NCI-H2107 treated with DMSO at 0.1 percent for 48 hours (cell line): Measurements from ENCODE around the gene ACSS1.
A peak's percentile ranks its signal among the peaks of the same experiment; 100 is the strongest.

ENCODE experiments used
- DNase-seq: peaks from one replicate; lab custom pipeline; 2025; ENCODE audit not compliant: unreplicated experiment; lab: John Stamatoyannopoulos, UW

The ACSS1 gene

DNA sequence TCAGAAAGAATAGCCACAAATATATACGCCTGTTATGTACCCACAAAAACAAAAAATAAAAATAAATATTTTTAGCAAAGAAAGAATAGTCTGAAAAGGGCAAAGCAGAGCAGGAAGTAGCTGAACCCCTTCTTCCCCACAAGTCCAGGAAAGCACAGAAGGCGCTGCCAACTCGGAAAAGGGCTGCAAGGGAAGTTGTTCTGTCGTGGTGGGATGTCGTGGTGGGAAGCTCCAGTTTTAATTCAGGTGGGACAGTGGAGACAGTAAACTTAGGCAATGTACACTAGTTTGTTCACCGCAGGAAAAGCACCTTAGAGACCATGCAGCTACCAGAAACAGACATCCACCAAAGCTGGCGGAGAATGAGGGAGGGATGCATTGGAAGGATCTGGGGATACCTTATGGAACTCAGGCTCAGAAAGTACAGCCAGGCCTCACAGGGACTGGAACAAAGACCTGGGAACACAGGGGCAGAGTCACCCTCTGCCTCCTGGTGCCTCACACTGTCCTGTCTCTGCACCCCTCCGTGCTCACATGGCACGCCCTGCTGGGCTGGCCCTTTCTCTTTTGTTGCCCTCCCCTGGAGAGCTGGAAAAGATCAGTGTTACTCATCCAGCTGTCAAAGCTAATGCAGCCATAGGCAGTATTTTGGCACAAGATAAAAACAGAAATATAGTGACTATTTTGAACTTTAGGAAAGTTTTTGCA, 62.0 kb downstream of the ACSS1 start:
- no peak for DNase-seq

- DNase-seq = peak; percentile 15
Observed at GRCh38 chr20:24994470-24995368, 63.2 kb downstream of the ACSS1 start.

DNA sequence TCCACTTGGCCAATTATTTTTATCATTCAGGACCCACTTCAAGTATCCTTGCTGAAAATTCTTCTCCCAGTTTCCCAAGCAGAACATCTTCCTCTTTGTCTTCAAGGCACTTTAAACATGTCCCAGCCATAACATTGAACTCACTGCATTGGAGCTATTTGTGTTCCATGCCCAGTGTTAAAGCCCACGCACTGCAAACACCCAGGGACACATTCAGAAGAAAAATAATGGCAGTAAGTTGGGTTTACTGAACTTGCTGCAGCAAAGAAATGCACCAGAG, 63.8 kb downstream of the ACSS1 start:
- DNase-seq = no peak

GRCh38 chr20:24993337-24994185, 64.4 kb downstream of the ACSS1 start:
- DNase-seq = peak; percentile 23

- peak; percentile 61 for DNase-seq
Observed at GRCh38 chr20:24992487-24993205, 65.3 kb downstream of the ACSS1 start, which contains the start of gene APMAP. Gene APMAP (minus strand): TSS chr20:24992751. CDS start chr20:24992688, 63 bp downstream.

DNA sequence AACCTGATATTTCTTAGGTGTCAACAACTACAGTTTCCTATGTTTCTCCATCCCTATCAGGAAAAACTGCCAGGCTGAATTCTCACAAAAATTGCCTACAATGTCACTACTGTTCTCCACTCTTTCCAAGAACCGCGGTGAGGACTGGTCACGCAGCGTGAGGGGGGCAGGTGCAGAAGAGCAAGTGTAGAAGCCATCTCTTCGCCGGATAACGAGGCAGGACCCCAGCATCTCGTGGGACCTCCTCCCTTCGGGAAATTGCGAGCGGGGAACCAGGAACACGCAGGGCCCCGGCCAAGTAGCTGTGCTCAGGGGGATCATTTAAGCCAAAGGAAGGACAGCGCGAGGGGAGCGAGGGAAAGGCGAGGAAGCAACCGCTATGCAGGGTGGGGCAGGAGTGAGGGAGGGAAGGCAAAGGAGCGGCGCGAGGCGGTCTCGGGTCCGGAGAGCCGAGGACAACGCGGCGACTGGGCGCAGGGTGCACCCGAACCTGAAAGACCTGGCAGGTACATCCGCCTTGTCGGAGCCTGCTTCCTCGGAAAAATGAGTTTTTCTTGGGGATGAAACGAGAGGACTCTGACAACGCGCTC, 65.9 kb downstream of the ACSS1 start:
- no peak for DNase-seq

DNA sequence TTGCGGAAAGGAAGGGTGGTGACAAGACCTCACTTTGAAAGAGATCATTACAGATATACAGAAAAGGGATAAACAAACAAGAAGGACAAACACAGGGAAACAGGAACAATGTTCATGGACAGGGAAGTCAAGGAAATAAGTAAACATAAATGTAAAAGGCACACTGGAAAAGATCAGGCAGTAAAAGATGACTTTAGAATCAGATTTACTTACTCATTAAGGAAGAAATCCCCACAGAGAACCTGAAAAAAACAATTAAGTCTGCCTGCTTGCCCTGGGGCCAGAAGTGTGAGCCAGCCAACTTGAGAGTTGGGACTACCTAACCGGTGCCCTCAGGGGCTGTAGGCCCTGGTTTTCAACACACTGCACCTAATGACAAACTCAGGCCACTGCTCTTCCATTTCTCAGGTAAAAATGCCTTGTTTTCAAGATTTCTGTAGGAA, 67.1 kb downstream of the ACSS1 start:
- no peak for DNase-seq

DNA sequence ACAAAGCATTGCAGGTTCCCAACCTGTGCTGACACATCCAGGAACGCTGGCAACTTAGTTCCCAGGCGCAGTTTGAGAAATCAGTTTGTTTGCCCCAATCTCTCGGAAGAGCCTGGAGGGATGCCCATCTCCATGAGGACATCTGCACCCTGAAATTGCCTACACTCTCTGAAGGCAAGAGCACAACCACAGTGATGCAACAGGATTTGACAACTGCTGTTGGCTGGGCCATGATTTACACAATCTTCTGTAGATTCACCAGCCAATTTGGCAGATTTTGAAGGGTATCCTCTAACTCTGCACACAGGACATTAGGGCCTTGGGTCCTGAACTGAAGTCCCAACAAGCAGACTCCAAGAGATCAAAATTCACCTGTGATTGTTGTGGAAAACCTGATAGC, 68.8 kb downstream of the ACSS1 start:
- no peak for DNase-seq

DNA sequence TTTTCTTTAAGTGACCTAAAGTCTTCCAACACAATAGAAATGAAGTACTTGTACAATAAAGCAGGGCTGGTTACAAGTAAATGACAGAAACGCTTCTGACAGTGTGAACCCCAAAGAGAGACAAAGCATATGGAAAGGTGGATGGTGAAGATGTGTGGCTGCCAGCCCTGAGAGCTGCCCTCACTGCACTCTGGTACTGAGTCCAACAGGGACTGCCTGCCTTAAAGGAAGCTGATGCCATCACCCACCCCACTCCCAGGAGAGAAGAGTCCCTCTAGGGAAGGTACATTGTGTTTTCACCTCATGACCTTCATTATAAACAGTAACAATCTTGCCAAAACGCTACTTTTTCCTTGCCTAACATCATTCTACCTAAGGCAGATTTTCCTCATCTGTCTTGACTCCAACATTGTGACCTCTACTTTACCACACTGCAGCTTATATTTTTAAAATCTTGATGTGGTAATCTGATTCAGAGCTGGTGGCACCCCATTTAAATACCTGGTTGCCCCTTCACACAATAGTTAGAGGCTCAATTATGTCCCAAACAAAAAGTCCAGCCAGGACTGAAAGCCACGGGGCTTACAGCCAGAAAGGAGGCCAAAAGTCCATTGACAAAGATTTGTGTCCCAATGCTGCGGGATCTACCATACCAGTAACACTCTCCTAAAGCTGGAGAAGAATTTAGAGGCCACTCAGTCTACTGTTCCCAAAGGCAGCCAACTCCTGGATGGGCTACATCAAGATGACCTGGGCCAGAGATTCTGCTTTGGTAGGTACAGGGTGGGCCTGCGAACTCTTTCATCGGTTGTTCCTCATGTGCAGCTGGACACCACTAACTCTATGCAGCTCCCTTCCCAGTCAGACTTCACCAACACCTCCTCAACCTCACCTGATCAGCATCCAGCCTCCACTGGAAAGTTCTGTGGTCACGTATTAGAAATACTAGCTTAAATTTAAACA, 69.8 kb downstream of the ACSS1 start:
- DNase-seq = no peak

GRCh38 chr20:24987244-24987643, 70.7 kb downstream of the ACSS1 start:
- DNase-seq = no peak

DNA sequence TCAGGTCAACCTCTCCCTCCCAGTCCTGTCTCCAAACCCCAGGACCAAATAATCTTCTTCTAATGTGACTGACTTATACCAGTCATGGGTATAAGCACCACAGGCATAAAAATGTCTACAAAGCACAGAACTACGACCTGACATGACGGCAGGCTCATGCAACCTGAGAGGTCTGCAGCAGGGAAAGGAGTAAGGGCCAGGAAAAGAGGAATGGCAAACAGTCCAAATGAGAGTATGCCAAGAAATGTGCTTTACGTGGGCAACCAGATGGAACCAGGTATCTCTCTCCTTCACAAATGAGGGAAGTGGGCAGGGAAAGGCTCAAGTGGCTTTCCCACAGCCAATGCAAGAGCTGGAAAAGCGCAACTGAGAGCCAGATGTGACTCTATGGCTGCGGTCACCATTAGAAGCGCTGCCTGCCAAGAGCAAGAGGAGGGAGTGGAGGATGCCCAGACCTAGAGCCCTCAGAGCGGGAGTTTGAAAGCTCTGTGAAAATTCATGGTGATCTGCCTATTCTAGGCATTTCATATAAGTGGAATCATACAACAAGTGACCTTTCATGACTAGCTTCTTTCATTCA, 71.4 kb downstream of the ACSS1 start:
- DNase-seq = peak; percentile 70

GRCh38 chr20:24985802-24986201, 72.1 kb downstream of the ACSS1 start:
- no peak for DNase-seq

GRCh38 chr20:24984961-24985640, 72.8 kb downstream of the ACSS1 start:
- no peak for DNase-seq

DNA sequence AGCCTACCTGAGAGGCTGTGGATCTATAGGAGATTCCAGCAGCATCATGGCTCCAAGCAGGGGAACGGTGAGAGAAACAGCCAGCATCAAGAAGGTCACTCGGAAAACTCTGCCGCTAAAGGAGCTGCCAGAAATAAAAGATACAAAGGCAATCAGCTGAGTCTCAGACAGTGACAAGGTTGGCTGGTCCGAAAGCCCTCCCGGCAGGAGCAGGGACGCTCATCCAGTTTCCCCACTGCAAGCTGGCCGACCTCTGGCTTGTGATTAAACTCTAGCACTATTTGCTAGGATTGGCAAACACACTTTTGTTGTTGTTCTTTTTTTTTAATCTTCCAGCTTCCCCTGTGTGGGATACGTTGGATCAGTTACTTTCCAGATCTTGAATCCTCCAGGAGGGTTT, 74.0 kb downstream of the ACSS1 start:
- DNase-seq = no peak

- DNase-seq = no peak
Observed at GRCh38 chr20:24981790-24982189, 76.1 kb downstream of the ACSS1 start.

GRCh38 chr20:24981282-24981681, 76.7 kb downstream of the ACSS1 start:
- DNase-seq = no peak

DNA sequence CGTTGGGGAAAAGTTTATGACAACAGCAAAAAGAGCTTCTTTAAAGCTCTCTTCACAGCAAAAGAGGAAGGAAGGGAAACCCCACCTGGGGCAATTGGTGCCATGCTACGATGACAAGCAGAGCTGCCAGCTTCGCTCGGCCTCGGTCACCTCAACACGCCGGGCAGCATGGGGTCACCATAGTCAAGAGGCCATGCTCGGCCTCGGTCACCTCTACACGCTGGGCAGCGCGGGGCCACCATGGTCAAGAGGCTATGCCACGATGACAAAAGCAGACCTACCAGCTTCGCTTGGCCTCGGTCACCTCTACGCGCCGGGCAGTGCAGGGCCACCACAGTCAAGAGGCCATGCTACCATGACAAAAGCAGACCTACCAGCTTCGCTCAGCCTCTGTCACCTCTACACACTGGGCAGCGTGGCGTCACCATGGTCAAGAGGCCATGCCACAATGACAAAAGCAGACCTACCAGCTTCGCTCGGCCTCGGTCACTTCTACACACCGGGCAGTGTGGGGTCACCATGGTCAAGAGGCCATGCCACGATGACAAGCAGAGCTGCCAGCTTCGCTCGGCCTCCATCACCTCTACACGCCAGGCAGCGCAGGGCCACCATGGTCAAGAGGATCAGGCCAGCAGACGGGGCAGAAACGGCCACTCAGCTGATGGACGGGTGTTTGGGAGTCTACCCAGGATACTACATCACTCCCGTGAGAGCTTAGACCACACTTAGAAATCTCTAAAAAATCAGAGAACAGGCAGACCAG, 77.5 kb downstream of the ACSS1 start:
- DNase-seq = no peak
